Nephron progenitor cell (in vitro differentiated cells): ENCODE data around the gene ORC6.

Experiments used
- DNase-seq: peaks from one replicate; pipeline ENCODE4 v3.0.0; 2021
- H3K27ac Mint-ChIP-seq: 2 replicates; pipeline ENCODE4 v1.8.0; 2021; ENCODE audit warnings: mild to moderate bottlenecking, moderate library complexity, mixed read lengths
- H3K27me3 Mint-ChIP-seq: 2 replicates; pipeline ENCODE4 v1.8.0; 2021; ENCODE audit warnings: mild to moderate bottlenecking, low read depth, mixed read lengths; ENCODE audit not compliant: poor library complexity
- H3K36me3 Mint-ChIP-seq: 2 replicates; pipeline ENCODE4 v1.8.0; 2021; ENCODE audit warnings: low read depth, mixed read lengths
- H3K4me1 Mint-ChIP-seq: 2 replicates; pipeline ENCODE4 v1.8.0; 2021; ENCODE audit warnings: mixed read lengths
- H3K4me3 Mint-ChIP-seq: 2 replicates; pipeline ENCODE4 v1.8.0; 2021; ENCODE audit warnings: mild to moderate bottlenecking, moderate library complexity, mixed read lengths
- H3K9me3 Mint-ChIP-seq: 2 replicates; pipeline ENCODE4 v1.8.0; 2021; ENCODE audit warnings: mild to moderate bottlenecking, moderate library complexity, mixed read lengths
- TF ChIP-seq, protein P1 (sequence below): fragments of 200-600 bp; sonication (generic); IDR thresholded peaks from 2 replicates; pipeline ENCODE4 v1.5.0; 2021; ENCODE audit warnings: antibody characterized with exemption

Gene ORC6

DNA sequence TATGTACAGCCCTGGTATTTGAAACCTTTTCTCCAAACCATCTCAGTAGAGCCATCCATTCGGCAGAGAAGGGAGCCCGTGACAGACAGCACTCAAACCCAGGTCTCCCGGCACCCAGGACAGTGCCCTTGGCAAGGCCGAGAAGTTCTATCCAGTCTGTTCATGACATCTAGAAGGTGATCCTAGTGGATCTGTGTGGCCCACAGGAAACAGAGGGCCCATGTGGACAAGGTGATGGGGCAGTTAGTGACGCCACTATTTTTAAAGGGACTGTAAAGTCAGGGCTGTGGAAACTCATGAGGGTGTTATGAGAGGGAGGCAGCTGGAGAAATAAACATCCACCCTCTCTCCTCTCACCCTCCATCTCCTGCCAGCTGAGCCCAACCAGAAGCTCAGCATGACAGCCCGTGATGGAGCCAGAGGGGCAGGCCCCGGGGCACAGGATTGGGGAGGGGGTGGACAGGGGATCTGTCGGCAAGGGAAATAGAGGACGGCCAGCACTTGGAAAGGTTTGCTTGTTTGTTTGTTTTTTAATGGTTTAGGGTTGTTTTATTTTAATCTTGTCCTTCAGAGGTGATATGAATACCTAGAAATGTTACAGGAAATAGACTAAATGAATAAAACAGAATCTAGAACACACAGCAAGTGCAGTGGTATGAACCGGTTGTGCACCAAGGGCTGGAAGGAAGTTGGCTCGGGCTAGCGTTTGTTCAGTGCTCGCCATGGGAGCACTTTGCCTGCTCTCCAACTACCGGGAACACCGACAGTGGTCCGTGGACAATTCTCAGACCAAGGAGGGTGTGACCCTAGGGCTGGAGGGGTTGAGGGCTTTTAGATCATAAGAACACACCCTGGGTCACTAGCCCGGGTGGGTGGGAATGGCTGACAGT, 41.6 kb downstream of the ORC6 start:
- Mint-ChIP-seq H3K4me1 (no peaks in the 10 kb centered on the region), H3K36me3 (no peaks in the 10 kb centered on the region), H3K4me3 (no peak overlapping the region), H3K27ac (peak overlapping the region; percentile 47), H3K27me3 (peaks cover 79% of the 10 kb centered on the region), H3K9me3 (peaks cover 4% of the 10 kb centered on the region)
- TF ChIP-seq, protein P1, sequence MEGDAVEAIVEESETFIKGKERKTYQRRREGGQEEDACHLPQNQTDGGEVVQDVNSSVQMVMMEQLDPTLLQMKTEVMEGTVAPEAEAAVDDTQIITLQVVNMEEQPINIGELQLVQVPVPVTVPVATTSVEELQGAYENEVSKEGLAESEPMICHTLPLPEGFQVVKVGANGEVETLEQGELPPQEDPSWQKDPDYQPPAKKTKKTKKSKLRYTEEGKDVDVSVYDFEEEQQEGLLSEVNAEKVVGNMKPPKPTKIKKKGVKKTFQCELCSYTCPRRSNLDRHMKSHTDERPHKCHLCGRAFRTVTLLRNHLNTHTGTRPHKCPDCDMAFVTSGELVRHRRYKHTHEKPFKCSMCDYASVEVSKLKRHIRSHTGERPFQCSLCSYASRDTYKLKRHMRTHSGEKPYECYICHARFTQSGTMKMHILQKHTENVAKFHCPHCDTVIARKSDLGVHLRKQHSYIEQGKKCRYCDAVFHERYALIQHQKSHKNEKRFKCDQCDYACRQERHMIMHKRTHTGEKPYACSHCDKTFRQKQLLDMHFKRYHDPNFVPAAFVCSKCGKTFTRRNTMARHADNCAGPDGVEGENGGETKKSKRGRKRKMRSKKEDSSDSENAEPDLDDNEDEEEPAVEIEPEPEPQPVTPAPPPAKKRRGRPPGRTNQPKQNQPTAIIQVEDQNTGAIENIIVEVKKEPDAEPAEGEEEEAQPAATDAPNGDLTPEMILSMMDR, result no peak
- DNase-seq, result no peak

DNA sequence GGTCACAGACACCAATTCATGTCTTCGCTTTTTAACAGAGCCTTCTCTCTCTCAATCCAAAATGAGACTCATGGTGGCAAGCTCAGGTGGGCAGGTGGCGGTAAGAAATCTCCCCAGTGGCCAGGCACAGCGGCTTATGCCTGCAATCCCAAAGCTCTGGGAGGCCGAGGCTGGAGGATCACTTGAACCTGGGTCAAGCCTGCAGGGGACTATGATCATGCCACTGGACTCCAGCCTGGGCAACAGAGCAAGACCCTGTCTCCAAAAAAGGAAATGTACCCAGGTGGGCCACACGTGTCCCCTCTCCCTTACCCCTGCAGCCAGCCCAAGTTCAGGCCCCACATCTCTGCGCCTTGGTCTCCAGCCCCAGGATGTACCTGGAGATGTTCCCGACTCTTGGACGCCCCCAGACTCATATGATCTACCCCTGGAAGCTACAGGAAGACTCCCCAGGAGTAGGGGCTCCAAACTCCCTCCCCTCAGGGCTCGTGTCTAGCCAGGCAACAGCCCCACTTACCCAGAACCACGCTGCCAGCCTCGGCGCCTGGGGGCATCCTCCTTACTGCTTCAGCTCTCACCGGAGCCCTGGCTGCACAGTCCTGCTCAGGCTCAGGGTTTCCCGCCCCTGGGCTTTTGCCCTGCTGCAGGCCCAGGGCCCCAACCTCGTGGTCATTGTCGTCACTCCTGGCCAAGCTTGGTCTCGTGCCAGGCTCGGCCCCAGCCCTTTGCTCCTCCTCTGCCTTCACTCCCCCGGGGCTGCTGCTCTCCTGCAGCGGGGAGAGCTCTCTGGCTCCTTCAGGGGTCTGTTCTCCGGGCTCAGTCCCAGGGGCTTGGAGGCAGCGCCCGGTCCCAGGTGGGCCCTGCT, 42.5 kb downstream of the ORC6 start:
- no peak overlapping the region for H3K27ac Mint-ChIP-seq
- H3K4me1 Mint-ChIP-seq, result no peaks in the 10 kb centered on the region
- no peak overlapping the region for H3K4me3 Mint-ChIP-seq
- no peak for DNase-seq
- no peaks in the 10 kb centered on the region for H3K9me3 Mint-ChIP-seq
- no peaks in the 10 kb centered on the region for H3K36me3 Mint-ChIP-seq
- H3K27me3 Mint-ChIP-seq, result peaks cover 85% of the 10 kb centered on the region
- TF ChIP-seq, protein P1, result no peak

GRCh38 chr16:46732561-46732960, 43.1 kb downstream of the ORC6 start:
- DNase-seq, result no peak
- H3K4me1 Mint-ChIP-seq, result no peaks in the 10 kb centered on the region
- H3K9me3 Mint-ChIP-seq, result no peaks in the 10 kb centered on the region
- TF ChIP-seq, protein P1, result no peak
- no peak overlapping the region for H3K4me3 Mint-ChIP-seq
- H3K27ac Mint-ChIP-seq, result no peak overlapping the region
- peaks cover 91% of the 10 kb centered on the region for H3K27me3 Mint-ChIP-seq
- H3K36me3 Mint-ChIP-seq, result no peaks in the 10 kb centered on the region

GRCh38 chr16:46733319-46733830, 43.9 kb downstream of the ORC6 start:
- DNase-seq, result no peak
- no peaks in the 10 kb centered on the region for H3K4me1 Mint-ChIP-seq
- no peaks in the 10 kb centered on the region for H3K9me3 Mint-ChIP-seq
- H3K27me3 Mint-ChIP-seq, result peaks cover 92% of the 10 kb centered on the region
- TF ChIP-seq, protein P1, result no peak
- H3K27ac Mint-ChIP-seq, result no peak overlapping the region
- H3K4me3 Mint-ChIP-seq, result no peak overlapping the region
- H3K36me3 Mint-ChIP-seq, result no peaks in the 10 kb centered on the region

GRCh38 chr16:46736695-46737094, 47.2 kb downstream of the ORC6 start:
- no peak overlapping the region for H3K27ac Mint-ChIP-seq
- no peaks in the 10 kb centered on the region for H3K4me1 Mint-ChIP-seq
- TF ChIP-seq, protein P1, result no peak
- DNase-seq, result no peak
- H3K4me3 Mint-ChIP-seq, result no peak overlapping the region
- H3K27me3 Mint-ChIP-seq, result peaks cover 87% of the 10 kb centered on the region
- H3K9me3 Mint-ChIP-seq, result no peaks in the 10 kb centered on the region
- no peaks in the 10 kb centered on the region for H3K36me3 Mint-ChIP-seq
